Measurements from ENCODE around the gene IVNS1ABP. TPM values are rescaled to one million over a fixed set of nuclear protein-coding genes. Genes with fewer than 3 reads are reported as not detected.

IVNS1ABP gene
- total RNA-seq, 1 donor from 2014 or later: 143 TPM

DNA sequence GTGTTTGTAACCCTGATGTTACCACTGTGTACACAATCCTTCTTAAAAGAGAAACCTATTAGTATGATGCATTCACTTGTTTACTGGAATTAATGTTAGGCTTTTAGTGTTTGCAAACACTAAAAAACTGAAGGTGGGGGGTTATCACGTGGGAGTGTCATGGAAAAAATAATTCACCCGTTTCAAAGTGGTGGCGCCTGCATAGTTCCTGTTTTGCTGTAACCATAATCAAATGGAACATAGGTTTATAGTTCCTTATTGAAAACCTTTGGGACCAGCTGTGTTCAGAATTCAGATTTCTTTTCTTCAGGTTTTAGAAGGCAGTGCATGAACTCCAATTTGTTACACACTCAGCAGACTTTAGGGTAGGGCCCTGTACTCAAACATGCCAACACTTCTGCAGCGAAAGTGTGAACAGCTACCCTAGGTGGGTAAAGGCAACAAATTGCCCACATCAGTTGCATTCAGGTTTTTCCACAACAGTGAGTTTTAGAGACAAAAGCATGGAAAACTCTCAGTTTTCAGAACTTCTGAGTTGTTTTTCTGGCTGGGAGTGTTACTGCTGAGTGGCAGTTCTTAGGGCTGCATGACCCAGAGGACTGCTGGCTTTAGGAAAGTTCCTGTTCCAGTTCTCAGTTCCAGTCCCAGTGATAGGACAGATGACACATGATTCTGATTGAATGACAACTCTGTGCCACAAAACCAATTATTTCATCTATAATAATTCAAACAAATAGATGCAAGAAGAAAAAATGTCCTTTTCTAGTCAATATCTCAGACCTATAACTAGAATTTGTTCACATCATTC, 29.1 kb upstream of the IVNS1ABP start:
- peaks cover 18% of the 10 kb centered on the region for H3K4me1 Mint-ChIP-seq (ENCODE audit: low read depth)
- peaks cover 4% of the 10 kb centered on the region for H3K36me3 Mint-ChIP-seq (ENCODE audit: low read depth)

DNA sequence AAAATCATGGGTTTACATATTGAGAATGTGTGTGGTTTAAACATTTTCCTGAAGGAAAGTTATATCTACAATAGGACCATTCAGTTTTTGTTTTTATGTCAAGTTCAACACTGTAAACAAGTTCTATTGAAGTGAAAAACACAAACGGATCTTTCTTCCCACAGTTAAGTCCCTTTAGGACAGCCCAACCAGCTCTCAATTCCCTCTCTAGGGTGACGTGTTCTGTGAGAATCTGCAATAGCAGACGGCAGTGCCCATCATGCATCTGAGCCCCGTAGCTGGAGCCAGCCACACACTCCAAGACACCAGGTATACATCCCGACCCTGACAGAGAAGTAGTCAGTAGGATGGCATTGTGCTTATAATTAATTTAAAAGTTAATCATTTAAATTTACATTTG, 26.3 kb upstream of the IVNS1ABP start:
- intact Hi-C loops (cut with micrococcal nuclease): no loop called here
- Mint-ChIP-seq H3K36me3 (ENCODE audit: low read depth) (peaks cover 4% of the 10 kb centered on the region), H3K4me3 (ENCODE audit: low read depth) (no peak overlapping the region), H3K4me1 (ENCODE audit: low read depth) (peaks cover 37% of the 10 kb centered on the region), H3K27ac (no peak overlapping the region), H3K27me3 (ENCODE audit: low read depth) (no peaks in the 10 kb centered on the region), H3K9me3 (no peaks in the 10 kb centered on the region)
- DNase-seq (ENCODE audit: low spot score): no peak

More for the DNA sequence above, 29.1 kb upstream of the IVNS1ABP start:
- no peaks in the 10 kb centered on the region for H3K9me3 Mint-ChIP-seq
- no peak overlapping the region for H3K27ac Mint-ChIP-seq
- no peaks in the 10 kb centered on the region for H3K27me3 Mint-ChIP-seq (ENCODE audit: low read depth)
- intact Hi-C loops (cut with micrococcal nuclease): no loop called here
- no peak overlapping the region for H3K4me3 Mint-ChIP-seq (ENCODE audit: low read depth)
- no peak for DNase-seq (ENCODE audit: low spot score)

- Mint-ChIP-seq H3K27ac (no peak overlapping the region), H3K4me1 (ENCODE audit: low read depth) (peaks cover 40% of the 10 kb centered on the region), H3K27me3 (ENCODE audit: low read depth) (no peaks in the 10 kb centered on the region), H3K9me3 (no peaks in the 10 kb centered on the region), H3K4me3 (ENCODE audit: low read depth) (no peak overlapping the region), H3K36me3 (ENCODE audit: low read depth) (peaks cover 4% of the 10 kb centered on the region)
- intact Hi-C loops (cut with micrococcal nuclease): no loop called here
- no peak for DNase-seq (ENCODE audit: low spot score)
These were observed 25.7 kb upstream of the IVNS1ABP start for GRCh38 chr1:185342672-185343259.

GRCh38 chr1:185342017-185342416, 25.0 kb upstream of the IVNS1ABP start:
- intact Hi-C loops (cut with micrococcal nuclease): no loop called here

DNA sequence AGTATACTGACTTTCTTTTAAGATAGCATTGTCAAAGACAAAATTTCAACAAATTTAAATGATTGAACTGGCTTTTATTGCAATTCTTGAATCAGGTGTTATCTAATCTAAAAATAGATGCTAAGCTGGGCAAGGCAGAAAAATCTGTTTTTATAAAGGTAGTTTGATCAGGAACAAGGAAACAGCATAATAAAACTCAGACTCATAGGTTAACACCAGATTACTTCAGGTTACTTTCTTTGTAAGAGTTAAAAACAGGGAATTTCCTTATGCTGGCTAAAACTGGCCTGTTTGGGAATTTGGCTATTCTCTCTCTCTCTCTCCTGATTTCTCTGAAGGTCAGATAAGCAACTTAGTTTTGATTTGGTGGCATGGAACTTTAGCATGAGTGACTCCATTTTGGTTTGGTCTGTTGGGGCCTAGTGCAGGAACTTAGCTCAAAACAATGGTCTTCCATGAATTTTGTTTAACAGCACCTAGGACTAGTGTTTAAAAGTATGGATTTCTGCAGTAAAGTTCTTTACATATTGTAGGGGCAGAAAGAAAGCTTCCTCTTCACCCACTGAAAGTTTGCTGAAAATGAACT, 24.2 kb upstream of the IVNS1ABP start:
- H3K27me3 Mint-ChIP-seq (ENCODE audit: low read depth): no peaks in the 10 kb centered on the region
- no peak overlapping the region for H3K4me3 Mint-ChIP-seq (ENCODE audit: low read depth)
- peaks cover 4% of the 10 kb centered on the region for H3K36me3 Mint-ChIP-seq (ENCODE audit: low read depth)
- no peak for DNase-seq (ENCODE audit: low spot score)
- H3K4me1 Mint-ChIP-seq (ENCODE audit: low read depth): peaks cover 43% of the 10 kb centered on the region
- no peak overlapping the region for H3K27ac Mint-ChIP-seq
- intact Hi-C loops (cut with micrococcal nuclease): no loop called here
- H3K9me3 Mint-ChIP-seq: no peaks in the 10 kb centered on the region

More at GRCh38 chr1:185342017-185342416, 25.0 kb upstream of the IVNS1ABP start:
- Mint-ChIP-seq H3K27me3 (ENCODE audit: low read depth) (no peaks in the 10 kb centered on the region), H3K27ac (no peak overlapping the region), H3K4me3 (ENCODE audit: low read depth) (no peak overlapping the region), H3K9me3 (no peaks in the 10 kb centered on the region), H3K36me3 (ENCODE audit: low read depth) (peaks cover 4% of the 10 kb centered on the region), H3K4me1 (ENCODE audit: low read depth) (peaks cover 43% of the 10 kb centered on the region)
- DNase-seq (ENCODE audit: low spot score): no peak

DNA sequence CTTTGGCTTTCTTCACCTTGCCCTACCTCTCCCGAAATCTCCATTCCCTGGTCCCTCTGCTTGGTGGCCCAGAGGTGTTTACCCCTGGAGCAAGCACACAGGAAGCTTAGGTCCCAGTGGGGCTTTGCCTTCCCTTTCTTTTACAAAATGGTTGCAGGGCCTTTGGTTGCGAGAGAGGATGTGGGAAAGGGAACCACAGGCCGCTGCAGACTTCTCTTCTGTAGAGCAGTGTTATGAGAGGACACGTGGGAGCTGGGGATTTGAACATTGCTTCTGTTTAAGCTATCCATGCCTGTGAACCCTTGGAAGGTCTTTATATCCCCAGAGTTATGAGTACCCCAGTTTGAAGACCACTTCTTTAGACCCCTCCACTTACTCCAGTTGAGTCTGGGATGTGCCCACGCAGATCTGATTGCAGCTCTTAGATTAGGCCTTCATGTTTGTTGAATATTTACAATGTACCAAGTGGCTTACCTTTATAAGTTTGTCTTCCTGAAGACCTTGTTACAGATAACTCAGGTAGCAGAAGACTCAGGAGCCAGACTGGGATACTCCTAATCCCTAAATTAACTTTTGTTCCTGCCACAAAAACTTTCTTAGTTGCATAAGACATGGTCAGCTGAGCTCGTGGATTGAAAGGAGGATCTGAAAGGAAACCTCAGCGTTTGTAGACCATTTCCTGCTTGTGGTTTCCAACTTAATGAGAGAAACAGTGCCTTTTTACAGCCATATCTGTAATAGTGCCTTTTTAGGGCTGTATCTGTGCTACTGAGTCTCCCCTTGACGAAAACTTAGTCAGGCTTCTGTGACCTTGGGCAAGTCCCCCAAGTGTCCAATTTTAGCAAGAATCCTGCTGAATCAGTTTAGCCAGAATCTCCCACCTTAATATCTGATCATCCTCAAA, 21.9 kb upstream of the IVNS1ABP start:
- H3K4me3 Mint-ChIP-seq (ENCODE audit: low read depth): peak overlapping the region; percentile 36

DNA sequence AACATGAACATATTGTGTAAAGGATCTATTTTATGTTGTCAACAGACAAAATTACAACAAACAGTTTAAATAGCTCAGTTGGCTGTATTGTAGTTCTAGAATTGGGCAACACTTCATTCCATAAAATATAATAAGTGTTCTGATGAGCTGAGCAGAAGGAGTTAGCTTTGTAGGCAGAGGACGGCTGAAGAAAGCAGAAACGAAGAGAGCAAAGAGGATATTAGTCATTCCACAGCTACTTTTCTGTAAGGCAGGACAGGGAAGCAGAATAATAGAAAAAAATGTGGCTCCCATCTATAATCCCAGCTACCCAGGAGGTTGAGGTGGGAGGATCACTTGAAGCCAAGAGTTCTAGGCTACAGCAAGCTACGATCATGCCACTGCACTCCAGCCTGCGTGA, 20.2 kb upstream of the IVNS1ABP start:
- Mint-ChIP-seq H3K4me1 (ENCODE audit: low read depth) (peaks cover 35% of the 10 kb centered on the region), H3K4me3 (ENCODE audit: low read depth) (no peak overlapping the region), H3K36me3 (ENCODE audit: low read depth) (peaks cover 4% of the 10 kb centered on the region), H3K27ac (no peak overlapping the region), H3K9me3 (no peaks in the 10 kb centered on the region), H3K27me3 (ENCODE audit: low read depth) (no peaks in the 10 kb centered on the region)
- no peak for DNase-seq (ENCODE audit: low spot score)
- intact Hi-C loops (cut with micrococcal nuclease): no loop called here

More for the DNA sequence above, 21.9 kb upstream of the IVNS1ABP start:
- peaks cover 35% of the 10 kb centered on the region for H3K4me1 Mint-ChIP-seq (ENCODE audit: low read depth)
- H3K36me3 Mint-ChIP-seq (ENCODE audit: low read depth): peaks cover 4% of the 10 kb centered on the region
- intact Hi-C loops (cut with micrococcal nuclease): loop anchor here (1.0 to 2.0 kb wide), 3 partner anchors 22 to 222 kb away; partner anchors contain the start of gene IVNS1ABP
- H3K9me3 Mint-ChIP-seq: no peaks in the 10 kb centered on the region
- no peaks in the 10 kb centered on the region for H3K27me3 Mint-ChIP-seq (ENCODE audit: low read depth)
- DNase-seq (ENCODE audit: low spot score): peak; percentile 47
- H3K27ac Mint-ChIP-seq: peak overlapping the region; percentile 63

GRCh38 chr1:185334182-185334581, 17.1 kb upstream of the IVNS1ABP start:
- Mint-ChIP-seq H3K27ac (no peak overlapping the region), H3K9me3 (no peaks in the 10 kb centered on the region), H3K27me3 (ENCODE audit: low read depth) (no peaks in the 10 kb centered on the region), H3K36me3 (ENCODE audit: low read depth) (no peaks in the 10 kb centered on the region), H3K4me1 (ENCODE audit: low read depth) (peaks cover 20% of the 10 kb centered on the region), H3K4me3 (ENCODE audit: low read depth) (no peak overlapping the region)
- intact Hi-C loops (cut with micrococcal nuclease): no loop called here
- DNase-seq (ENCODE audit: low spot score): no peak

DNA sequence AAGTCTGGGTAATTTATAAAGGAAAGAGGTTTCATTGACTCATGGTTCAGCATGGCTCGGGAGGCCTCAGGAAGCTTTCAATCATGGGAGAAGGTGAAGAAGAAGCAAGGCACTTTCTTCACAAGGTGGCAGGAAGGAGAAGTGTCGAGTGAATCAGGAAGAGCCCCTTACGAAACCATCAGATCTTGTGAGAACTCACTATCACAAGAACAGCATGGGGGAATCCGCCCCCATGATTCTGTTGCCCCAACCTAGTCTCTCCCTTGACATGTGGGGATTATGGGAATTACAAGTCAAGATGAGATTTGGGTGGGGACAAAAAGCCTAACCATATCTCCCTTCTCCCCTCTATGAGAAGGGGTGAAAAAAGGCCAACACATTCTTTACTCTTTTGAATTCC, 11.2 kb upstream of the IVNS1ABP start:
- Mint-ChIP-seq H3K4me3 (ENCODE audit: low read depth) (no peak overlapping the region), H3K9me3 (peaks cover 5% of the 10 kb centered on the region), H3K27ac (no peak overlapping the region), H3K36me3 (ENCODE audit: low read depth) (peaks cover 3% of the 10 kb centered on the region), H3K27me3 (ENCODE audit: low read depth) (no peaks in the 10 kb centered on the region), H3K4me1 (ENCODE audit: low read depth) (peaks cover 5% of the 10 kb centered on the region)
- intact Hi-C loops (cut with micrococcal nuclease): no loop called here
- no peak for DNase-seq (ENCODE audit: low spot score)

DNA sequence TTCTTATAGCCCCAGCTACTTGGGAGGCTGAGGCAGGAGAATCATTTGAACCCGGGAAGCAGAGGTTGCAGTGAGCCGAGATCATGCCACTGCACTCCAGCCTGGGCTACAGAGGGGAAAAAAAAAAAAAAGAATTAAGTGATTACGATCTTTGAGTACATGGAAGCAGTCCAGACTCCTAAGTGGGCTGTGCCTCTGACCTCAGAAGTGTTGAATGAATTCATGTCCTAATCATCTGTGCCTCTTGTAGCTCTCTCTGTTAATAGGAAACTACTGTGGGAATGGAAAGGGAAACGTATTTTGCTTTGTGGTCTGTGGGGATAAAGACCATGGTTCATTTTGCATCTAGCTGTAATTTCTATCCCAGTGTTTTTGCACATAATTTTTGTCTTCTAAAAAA, 8.4 kb upstream of the IVNS1ABP start:
- peaks cover 18% of the 10 kb centered on the region for H3K36me3 Mint-ChIP-seq (ENCODE audit: low read depth)
- H3K27ac Mint-ChIP-seq: no peak overlapping the region
- peaks cover 4% of the 10 kb centered on the region for H3K4me1 Mint-ChIP-seq (ENCODE audit: low read depth)
- DNase-seq (ENCODE audit: low spot score): no peak
- no peaks in the 10 kb centered on the region for H3K27me3 Mint-ChIP-seq (ENCODE audit: low read depth)
- no peak overlapping the region for H3K4me3 Mint-ChIP-seq (ENCODE audit: low read depth)
- intact Hi-C loops (cut with micrococcal nuclease): no loop called here
- peaks cover 15% of the 10 kb centered on the region for H3K9me3 Mint-ChIP-seq

GRCh38 chr1:185324118-185324517, 7.1 kb upstream of the IVNS1ABP start:
- no peak for DNase-seq (ENCODE audit: low spot score)
- intact Hi-C loops (cut with micrococcal nuclease): no loop called here
- no peak overlapping the region for H3K27ac Mint-ChIP-seq
- H3K9me3 Mint-ChIP-seq: peaks cover 15% of the 10 kb centered on the region
- H3K4me1 Mint-ChIP-seq (ENCODE audit: low read depth): peaks cover 4% of the 10 kb centered on the region
- H3K36me3 Mint-ChIP-seq (ENCODE audit: low read depth): peaks cover 22% of the 10 kb centered on the region
- H3K27me3 Mint-ChIP-seq (ENCODE audit: low read depth): no peaks in the 10 kb centered on the region
- no peak overlapping the region for H3K4me3 Mint-ChIP-seq (ENCODE audit: low read depth)

DNA sequence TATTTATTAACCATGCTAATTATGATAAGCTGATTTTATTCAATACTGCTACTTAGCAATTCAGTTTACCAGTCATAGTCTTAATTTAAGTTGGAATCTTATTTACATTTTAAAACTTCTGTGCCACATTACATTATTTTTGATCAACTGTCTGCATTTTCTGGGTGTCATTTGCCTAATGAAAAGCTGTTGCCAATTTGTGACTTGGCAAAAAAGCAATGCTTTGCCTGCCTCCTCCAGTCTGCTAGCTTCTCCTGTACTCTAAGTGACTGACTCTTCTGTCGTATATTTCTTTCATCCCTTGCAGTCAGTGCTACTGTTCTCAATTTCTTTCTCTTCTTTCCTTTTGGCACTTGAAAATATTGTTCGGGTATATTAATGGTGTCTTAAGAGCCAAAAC, 5.6 kb upstream of the IVNS1ABP start:
- Mint-ChIP-seq H3K27me3 (ENCODE audit: low read depth) (no peaks in the 10 kb centered on the region), H3K36me3 (ENCODE audit: low read depth) (peaks cover 19% of the 10 kb centered on the region), H3K27ac (no peak overlapping the region), H3K4me3 (ENCODE audit: low read depth) (no peak overlapping the region), H3K9me3 (peaks cover 10% of the 10 kb centered on the region), H3K4me1 (ENCODE audit: low read depth) (peaks cover 13% of the 10 kb centered on the region)
- no peak for DNase-seq (ENCODE audit: low spot score)
- intact Hi-C loops (cut with micrococcal nuclease): no loop called here
